GM10266 (cell line): ENCODE data around the gene EIF2AK3.
"Not testable (repeated sequence)": the region's sequence is repeated elsewhere in the genome, so short reads cannot be mapped to it uniquely, and the experiment has no call there.

Source experiments
- DNase-seq: peaks from one replicate; pipeline ENCODE4 v3.0.0; 2012; ENCODE audit errors: extremely low spot score
- CTCF ChIP-seq: IDR thresholded peaks from 2 replicates; pipeline ENCODE4 v1.5.1; 2012; ENCODE audit warnings: mild to moderate bottlenecking, low read depth; ENCODE audit not compliant: control insufficient read depth, insufficient read depth; ENCODE audit errors: missing control alignments

Gene EIF2AK3

DNA sequence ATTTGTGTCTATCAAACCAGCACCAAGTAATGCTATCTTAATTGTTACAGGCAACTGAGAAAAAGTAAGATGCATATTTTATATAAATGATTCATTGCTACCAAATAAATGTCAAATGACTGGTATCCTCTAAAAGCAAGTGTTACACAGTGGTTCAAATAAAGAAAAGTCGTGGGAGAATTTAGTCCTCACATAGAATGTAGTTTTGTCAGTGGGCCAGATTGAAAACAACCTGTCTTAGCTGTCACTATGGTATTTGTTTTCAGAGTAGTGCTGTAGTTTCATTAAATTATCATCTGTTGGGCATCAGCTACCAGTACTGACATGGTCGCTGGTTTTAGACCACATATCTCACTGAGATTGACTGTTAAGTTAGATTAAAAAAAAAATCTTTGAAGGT, 10.2 kb upstream of the EIF2AK3 start:
- DNase-seq, result no peak
- no peak for TF ChIP-seq CTCF

DNA sequence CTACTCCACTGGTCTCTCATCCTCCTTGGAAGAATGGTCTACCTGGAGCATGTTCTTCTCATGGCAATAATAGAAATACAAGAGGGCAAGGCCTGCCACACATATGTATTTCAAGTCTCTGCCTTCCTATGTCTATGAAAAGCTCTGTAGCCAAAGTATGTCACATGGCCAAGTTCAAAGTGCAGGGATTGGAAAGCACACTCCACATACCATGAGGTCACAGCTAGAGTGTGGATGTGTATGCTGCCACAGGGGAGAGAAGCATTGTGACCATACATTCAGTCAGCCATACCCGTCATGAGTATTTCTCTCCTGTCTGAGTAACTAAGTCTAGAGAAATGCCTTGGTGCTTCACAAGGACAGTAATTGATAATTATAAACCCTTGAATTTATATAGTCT, 8.8 kb upstream of the EIF2AK3 start:
- no peak for DNase-seq
- TF ChIP-seq CTCF, result no peak

DNA sequence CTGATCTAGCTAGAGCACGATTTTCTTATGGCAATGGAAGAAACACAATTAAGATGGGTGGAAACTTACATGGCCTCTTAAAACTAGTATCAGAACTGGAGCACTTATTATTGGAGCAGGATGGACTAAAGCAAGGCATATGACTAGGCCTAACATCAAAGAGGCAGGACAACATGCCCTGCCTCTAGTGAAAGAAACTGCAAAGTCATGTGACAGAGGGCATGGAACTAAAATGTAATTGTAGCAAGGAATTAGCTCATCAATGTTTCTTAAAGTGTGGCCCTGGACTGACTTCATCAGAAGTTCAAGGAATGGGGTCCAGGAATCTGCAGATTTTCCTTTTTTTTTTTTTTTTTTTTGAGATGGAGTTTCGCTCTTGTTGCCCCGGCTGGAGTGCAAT, 5.3 kb upstream of the EIF2AK3 start:
- no peak for DNase-seq
- no peak for TF ChIP-seq CTCF

DNA sequence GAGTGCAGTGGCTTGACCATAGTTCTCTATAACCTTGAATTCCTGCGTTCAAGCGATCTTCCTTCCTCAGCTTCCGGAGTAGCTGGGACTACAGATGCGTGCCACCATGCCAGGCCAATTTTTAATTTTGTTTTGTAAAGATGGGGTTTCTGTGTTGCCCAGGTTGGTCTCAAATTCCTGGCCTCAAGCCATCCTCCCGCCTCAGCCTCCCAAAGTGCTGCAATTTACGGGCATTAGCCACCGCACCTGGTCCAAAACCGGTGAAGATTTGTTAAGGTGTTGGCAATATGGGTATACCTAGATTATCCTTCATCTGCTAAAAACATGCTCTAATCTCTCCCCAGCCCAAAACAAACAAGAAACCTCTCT, 1.3 kb upstream of the EIF2AK3 start:
- no peak for DNase-seq
- TF ChIP-seq CTCF, result no peak

DNA sequence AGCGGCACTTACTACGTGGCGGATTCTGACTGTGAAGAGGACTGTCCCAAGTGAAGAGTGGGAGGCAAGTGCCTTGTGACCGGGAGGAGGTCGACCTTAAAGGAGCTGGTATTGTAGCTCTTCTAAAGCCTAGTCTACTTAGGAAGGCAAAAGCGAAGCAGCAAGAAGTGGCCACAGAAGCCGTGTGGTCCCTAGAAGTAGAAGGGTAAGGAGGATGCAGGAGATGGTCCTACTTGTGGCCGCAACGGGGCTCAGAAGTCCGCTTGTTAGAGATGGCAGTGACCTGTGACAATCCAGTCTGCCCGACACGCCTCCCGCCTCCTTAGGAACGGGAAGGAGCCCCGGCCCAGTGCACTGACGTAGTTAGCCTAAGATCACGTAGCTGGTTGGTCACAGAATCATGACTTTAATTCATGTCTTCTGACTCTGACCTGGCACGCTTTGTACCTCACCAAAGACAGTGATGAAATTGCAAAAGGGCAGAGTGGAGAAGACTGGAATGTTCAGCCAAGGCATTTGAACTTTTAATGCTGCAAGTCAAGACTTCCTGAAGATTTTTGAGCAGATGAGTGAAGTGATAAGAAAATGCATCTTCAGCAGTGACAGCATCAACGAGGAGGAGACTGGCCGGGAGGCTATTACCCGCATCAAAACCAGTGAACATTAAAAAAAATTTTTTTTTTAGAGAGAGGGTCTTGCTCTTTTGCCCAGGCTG, 749 bp upstream of the EIF2AK3 start:
- peak; percentile 81 for DNase-seq
- TF ChIP-seq CTCF, result no peak

GRCh38 chr2:88626171-88627054, 851 bp downstream of the EIF2AK3 start:
- peak; percentile 31 for DNase-seq
- no peak for TF ChIP-seq CTCF

DNA sequence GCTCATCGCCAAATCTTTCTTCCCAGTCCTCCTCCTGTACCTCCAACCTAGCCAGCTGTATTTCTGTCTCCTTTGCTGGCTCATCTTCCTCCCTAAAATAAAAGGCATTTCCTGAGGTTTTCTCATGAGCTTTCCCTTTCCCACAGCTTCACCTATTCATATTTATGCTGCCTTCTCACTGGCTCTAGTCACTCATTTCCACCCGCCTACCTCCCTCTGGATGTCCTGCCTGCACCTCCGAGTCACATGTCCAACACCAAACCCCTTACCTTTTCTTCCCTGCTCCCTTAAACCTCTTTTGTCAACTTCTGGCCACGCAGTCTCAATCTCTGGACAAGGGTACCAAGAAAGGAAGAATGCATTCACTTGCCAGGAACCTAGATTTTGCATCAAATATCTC, 2.8 kb downstream of the EIF2AK3 start:
- TF ChIP-seq CTCF, result no peak
- no peak for DNase-seq

DNA sequence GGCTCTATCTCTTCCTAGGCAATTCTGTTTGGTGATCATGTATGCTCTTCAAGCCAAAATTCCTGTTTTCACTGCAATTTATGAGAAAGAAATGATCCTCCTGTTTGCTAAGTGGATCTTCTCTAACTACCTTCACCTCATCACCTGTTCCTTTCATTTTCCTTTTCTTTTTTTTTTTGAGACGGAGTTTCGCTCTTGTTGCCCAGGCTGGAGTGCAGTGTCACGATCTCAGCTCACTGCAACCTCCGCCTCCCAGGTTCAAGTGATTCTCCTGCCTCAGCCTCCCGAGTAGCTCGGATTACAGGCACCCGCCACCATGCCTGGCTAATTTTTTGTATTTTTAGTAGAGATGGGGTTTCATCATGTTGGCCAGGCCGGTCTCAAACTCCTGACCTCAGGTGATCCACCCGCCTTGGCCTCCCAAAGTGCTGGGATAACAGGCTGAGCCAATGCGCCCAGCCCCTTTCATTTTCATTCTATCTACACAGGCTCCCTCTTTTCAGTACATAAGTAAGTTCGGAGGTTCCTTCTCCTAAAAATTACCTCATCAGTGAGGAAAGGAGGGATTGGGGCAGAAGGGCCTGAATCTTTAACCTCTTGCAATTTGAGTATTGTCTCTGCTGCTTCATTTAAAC, 3.3 kb downstream of the EIF2AK3 start:
- DNase-seq, result not testable (repeated sequence)
